Panc1 (cell line): Measurements from ENCODE around the gene INSC. TPM values are rescaled to one million over a fixed set of nuclear protein-coding genes. Genes with fewer than 3 reads are reported as not detected.

Source experiments
- ATAC-seq: fragments of 200-7000 bp; cut with Tn5 transposase; 2 replicates; pipeline ENCODE4 v1.9.1; 2020; ENCODE audit warnings: mild to moderate bottlenecking, moderate library complexity
- BruUV-seq: library from RNA; stranded (reverse); fragments of 400-500 nt; replicated peaks from 2 replicates; lab custom pipeline; 2021; lab: Mats Ljungman, UMichigan
- CTCF ChIA-PET: fragments of 300-600 bp; sonication (Branson Sonifier 250); formaldehyde crosslinking; loops from one replicate; lab custom pipeline; 2022; ENCODE audit warnings: antibody characterized with exemption; lab: Charles Lee
- POLR2A ChIA-PET: fragments of 300-600 bp; sonication (Branson Sonifier 250); formaldehyde crosslinking; loops from one replicate; lab custom pipeline; 2022; ENCODE audit warnings: antibody characterized with exemption; lab: Charles Lee
- DNase-seq: peaks from one replicate; pipeline ENCODE4 v3.0.0-alpha.2; 2010; ENCODE audit warnings: low read depth, low spot score
- H3K27ac ChIP-seq: 2 replicates; pipeline ENCODE4 v1.5.1; 2011; ENCODE audit warnings: mild to moderate bottlenecking, low read length, inconsistent platforms
- H3K27me3 ChIP-seq: fragments of 200-500 bp; sonication (Bioruptor generic); 2 replicates; pipeline ENCODE4 v1.6.0; 2014; ENCODE audit warnings: low read length, inconsistent platforms; ENCODE audit not compliant: control insufficient read depth, insufficient read depth
- H3K36me3 ChIP-seq: fragments of 200-500 bp; sonication (Bioruptor generic); 2 replicates; pipeline ENCODE4 v1.5.1; 2014; ENCODE audit warnings: inconsistent platforms, mild to moderate bottlenecking, low read length, moderate library complexity; ENCODE audit not compliant: control insufficient read depth, insufficient read depth
- H3K4me1 ChIP-seq: 2 replicates; pipeline ENCODE4 v1.5.1; 2011; ENCODE audit warnings: inconsistent platforms, mild to moderate bottlenecking, low read length, moderate library complexity; ENCODE audit not compliant: control insufficient read depth, insufficient read depth
- H3K4me3 ChIP-seq, 2 experiments: 2 replicates each; pipeline ENCODE4 v1.5.1; 2011 to 2012; ENCODE audit warnings: low read depth in 2 of 2, low read length in 2 of 2, mild to moderate bottlenecking in 2 of 2, inconsistent platforms in 1 of 2, moderate library complexity in 1 of 2
- H3K9me3 ChIP-seq: fragments of 200-500 bp; sonication (Bioruptor generic); 2 replicates; pipeline ENCODE4 v1.5.1; 2014; ENCODE audit warnings: low read depth, mild to moderate bottlenecking, inconsistent platforms, low read length, moderate library complexity; ENCODE audit not compliant: control insufficient read depth, insufficient read depth
- POLR2AphosphoS5 ChIP-seq: IDR thresholded peaks from 2 replicates; pipeline ENCODE4 v1.6.1; 2012; ENCODE audit warnings: mild to moderate bottlenecking, low read depth, low read length, moderate library complexity
- SIN3A ChIP-seq: IDR thresholded peaks from 2 replicates; pipeline ENCODE4 v1.6.1; 2012; ENCODE audit warnings: low read depth, mild to moderate bottlenecking, low read length, moderate library complexity, borderline replicate concordance; ENCODE audit not compliant: insufficient read depth
- TCF7L2 ChIP-seq: IDR thresholded peaks from 2 replicates; pipeline ENCODE4 v1.6.1; 2011; ENCODE audit warnings: mild to moderate bottlenecking, low read depth, low read length, inconsistent platforms
- in situ Hi-C: cut with HindIII; loops from 2 replicates; pipeline ENCODE4 v1.10.0; 2016; ENCODE audit warnings: low sequenced_read_pairs, low pct_unique_long_range_greater_than_20kb
- intact Hi-C: fragments of 100-400 bp; cut with micrococcal nuclease; formaldehyde crosslinking; loops from one replicate; pipeline ENCODE4 v1.10.0; 2022; ENCODE audit not compliant: unreplicated experiment
- total RNA-seq: library from RNA; stranded (reverse); gene quantifications from one replicate; pipeline ENCODE4 v1.2.1, GENCODE V29; 2021; ENCODE audit not compliant: unreplicated experiment
- TF ChIP-seq, protein P1 (sequence below), 2 experiments: IDR thresholded peaks; 2 replicates each; pipeline ENCODE4 v1.6.1; 2011 to 2012; ENCODE audit warnings: low read depth in 2 of 2, control low read depth in 1 of 2, low read length in 1 of 2, mild to moderate bottlenecking in 1 of 2, moderate library complexity in 1 of 2; ENCODE audit not compliant: insufficient read depth in 1 of 2
- TF ChIP-seq, protein P2 (sequence below): fragments of 450-650 bp; IDR thresholded peaks from 2 replicates; pipeline ENCODE4 v1.5.1; 2017; ENCODE audit warnings: mild to moderate bottlenecking

INSC gene
- total RNA-seq, 1 experiment from 2014 or later = 0.08 TPM

DNA sequence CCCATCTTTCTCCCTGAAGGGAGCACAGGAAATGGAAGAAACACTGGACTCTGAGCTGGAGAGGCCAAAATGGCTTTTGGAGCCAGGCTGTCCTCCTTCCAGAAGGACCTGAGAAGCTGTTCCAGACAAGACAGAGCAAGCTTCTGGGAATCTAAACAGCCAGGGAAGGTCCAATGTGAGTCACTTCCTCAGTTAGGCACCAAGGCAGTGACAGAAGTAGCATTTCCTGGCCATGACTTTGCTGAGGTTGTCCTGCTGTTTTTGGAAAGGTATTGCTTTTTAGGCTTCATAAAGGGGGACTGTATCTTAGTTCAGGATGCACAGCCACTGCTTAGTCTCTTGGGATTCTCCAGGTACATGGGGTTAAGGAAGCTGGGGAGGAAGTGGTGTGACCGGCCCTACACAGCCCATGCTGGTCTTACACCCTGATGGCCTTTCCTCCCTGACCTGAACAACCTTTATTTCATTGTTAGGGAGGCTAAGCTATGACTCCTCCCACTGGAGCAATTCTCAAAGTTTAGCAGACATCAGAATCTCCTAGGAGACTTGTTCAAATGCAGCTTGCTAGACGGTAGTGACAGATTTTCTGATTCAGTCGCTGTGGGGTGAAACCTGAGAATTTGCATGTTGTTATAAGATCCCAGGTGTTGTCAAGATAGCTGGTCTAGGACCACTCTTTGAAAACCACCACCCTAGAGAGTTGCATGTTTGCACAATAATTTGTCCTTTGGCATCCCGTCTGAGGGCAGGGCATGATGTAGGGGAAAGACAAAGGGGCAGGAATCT, 6.8 kb upstream of the INSC start:
- CTCF ChIA-PET = no interaction called here
- in situ Hi-C loops = no loop called here
- TF ChIP-seq SIN3A = no peak
- H3K4me3 ChIP-seq = no peak overlapping the region
- no peaks in the 10 kb centered on the region for H3K36me3 ChIP-seq
- intact Hi-C loops = no loop called here
- H3K4me1 ChIP-seq = no peaks in the 10 kb centered on the region
- no peak overlapping the region for H3K27ac ChIP-seq
- DNase-seq = no peak
- POLR2A ChIA-PET = no interaction called here
- no TSS peak for BruUV-seq
- no peak for ATAC-seq
- H3K27me3 ChIP-seq = 0 out of 2 replicates have a peak, but pooled peaks cover 2% of the 10 kb centered on the region
- no peaks in the 10 kb centered on the region for H3K9me3 ChIP-seq

DNA sequence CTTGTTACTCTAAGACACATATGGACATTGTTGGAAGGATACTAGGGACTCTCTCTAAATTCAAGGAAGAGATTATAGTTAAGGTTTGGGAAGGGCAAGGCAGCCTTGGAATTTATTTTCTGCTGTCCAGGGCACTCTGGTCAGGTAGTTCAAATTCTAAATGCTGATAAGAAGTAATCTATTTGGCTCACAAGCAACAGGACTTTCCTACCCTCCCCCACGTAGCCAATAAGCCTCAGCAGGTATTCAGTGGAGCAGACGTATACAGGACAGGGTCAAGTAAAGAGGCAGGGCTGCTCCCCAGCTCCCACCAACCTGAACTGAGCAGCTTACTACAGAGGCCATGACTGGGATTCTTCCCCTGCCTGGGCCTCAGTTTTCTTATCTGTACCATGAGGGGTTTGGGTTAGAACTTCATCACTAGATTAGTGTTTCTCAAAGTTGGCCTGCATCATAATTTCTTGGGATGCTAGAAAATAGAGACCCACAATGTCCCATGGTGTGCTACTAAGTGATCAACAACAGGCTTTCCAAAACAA, 6.1 kb upstream of the INSC start:
- intact Hi-C loops = no loop called here

More for the DNA sequence above, 6.1 kb upstream of the INSC start:
- no peak for DNase-seq
- in situ Hi-C loops = no loop called here
- Histone ChIP-seq H3K27me3 (peaks cover 4% of the 10 kb centered on the region; the same call in 1 of the 2 replicates), H3K4me1 (no peaks in the 10 kb centered on the region), H3K4me3 (no peak overlapping the region), H3K36me3 (no peaks in the 10 kb centered on the region), H3K27ac (no peak overlapping the region), H3K9me3 (no peaks in the 10 kb centered on the region)
- CTCF ChIA-PET = interaction anchor here (0.7 kb wide), 1 partner anchor 133 kb away, joined by 3 read pairs; no protein-coding TSS in a partner anchor
- TF ChIP-seq POLR2AphosphoS5 = no peak
- TF ChIP-seq SIN3A = no peak
- TF ChIP-seq, protein P1, sequence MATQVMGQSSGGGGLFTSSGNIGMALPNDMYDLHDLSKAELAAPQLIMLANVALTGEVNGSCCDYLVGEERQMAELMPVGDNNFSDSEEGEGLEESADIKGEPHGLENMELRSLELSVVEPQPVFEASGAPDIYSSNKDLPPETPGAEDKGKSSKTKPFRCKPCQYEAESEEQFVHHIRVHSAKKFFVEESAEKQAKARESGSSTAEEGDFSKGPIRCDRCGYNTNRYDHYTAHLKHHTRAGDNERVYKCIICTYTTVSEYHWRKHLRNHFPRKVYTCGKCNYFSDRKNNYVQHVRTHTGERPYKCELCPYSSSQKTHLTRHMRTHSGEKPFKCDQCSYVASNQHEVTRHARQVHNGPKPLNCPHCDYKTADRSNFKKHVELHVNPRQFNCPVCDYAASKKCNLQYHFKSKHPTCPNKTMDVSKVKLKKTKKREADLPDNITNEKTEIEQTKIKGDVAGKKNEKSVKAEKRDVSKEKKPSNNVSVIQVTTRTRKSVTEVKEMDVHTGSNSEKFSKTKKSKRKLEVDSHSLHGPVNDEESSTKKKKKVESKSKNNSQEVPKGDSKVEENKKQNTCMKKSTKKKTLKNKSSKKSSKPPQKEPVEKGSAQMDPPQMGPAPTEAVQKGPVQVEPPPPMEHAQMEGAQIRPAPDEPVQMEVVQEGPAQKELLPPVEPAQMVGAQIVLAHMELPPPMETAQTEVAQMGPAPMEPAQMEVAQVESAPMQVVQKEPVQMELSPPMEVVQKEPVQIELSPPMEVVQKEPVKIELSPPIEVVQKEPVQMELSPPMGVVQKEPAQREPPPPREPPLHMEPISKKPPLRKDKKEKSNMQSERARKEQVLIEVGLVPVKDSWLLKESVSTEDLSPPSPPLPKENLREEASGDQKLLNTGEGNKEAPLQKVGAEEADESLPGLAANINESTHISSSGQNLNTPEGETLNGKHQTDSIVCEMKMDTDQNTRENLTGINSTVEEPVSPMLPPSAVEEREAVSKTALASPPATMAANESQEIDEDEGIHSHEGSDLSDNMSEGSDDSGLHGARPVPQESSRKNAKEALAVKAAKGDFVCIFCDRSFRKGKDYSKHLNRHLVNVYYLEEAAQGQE (IDR thresholded peaks at IDR 0.05; ENCODE audit: insufficient read depth in 1 of 2, low read depth in 2 of 2, low read length in 1 of 2) = no peak
- TF ChIP-seq, protein P2, sequence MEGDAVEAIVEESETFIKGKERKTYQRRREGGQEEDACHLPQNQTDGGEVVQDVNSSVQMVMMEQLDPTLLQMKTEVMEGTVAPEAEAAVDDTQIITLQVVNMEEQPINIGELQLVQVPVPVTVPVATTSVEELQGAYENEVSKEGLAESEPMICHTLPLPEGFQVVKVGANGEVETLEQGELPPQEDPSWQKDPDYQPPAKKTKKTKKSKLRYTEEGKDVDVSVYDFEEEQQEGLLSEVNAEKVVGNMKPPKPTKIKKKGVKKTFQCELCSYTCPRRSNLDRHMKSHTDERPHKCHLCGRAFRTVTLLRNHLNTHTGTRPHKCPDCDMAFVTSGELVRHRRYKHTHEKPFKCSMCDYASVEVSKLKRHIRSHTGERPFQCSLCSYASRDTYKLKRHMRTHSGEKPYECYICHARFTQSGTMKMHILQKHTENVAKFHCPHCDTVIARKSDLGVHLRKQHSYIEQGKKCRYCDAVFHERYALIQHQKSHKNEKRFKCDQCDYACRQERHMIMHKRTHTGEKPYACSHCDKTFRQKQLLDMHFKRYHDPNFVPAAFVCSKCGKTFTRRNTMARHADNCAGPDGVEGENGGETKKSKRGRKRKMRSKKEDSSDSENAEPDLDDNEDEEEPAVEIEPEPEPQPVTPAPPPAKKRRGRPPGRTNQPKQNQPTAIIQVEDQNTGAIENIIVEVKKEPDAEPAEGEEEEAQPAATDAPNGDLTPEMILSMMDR = no peak
- TF ChIP-seq TCF7L2 = no peak
- BruUV-seq = no TSS peak
- ATAC-seq = no peak
- POLR2A ChIA-PET = no interaction called here
